Central memory CD8-positive, alpha-beta T cell (primary cell): Measurements from ENCODE around the gene TREH.

ENCODE experiments used
- ATAC-seq: fragments of 150-1000 bp; cut with Tn5 transposase; replicated peaks from 2 replicates; pipeline ENCODE4 v1.10.0; 2022; ENCODE audit warnings: mild to moderate bottlenecking, moderate FRiP score, moderate number of reproducible peaks; ENCODE audit not compliant: poor library complexity, severe bottlenecking; ENCODE audit errors: extremely low read depth
- DNase-seq, 2 donors: peaks; one replicate each; pipeline ENCODE4 v3.0.0; 2021; ENCODE audit warnings: low spot score in 2 of 2
- H3K27ac Mint-ChIP-seq: one replicate; pipeline ENCODE4 v1.8.0; 2022; ENCODE audit warnings: low read depth, mild to moderate bottlenecking, moderate library complexity, mixed read lengths
- H3K27me3 Mint-ChIP-seq: one replicate; pipeline ENCODE4 v1.8.0; 2022; ENCODE audit warnings: mixed read lengths
- H3K36me3 Mint-ChIP-seq: one replicate; pipeline ENCODE4 v1.8.0; 2022; ENCODE audit warnings: mild to moderate bottlenecking, moderate library complexity, mixed read lengths; ENCODE audit not compliant: insufficient read depth
- H3K4me1 Mint-ChIP-seq: one replicate; pipeline ENCODE4 v1.8.0; 2022; ENCODE audit warnings: mixed read lengths
- H3K4me3 Mint-ChIP-seq: one replicate; pipeline ENCODE4 v1.8.0; 2022; ENCODE audit warnings: mild to moderate bottlenecking, moderate library complexity, mixed read lengths
- H3K9me3 Mint-ChIP-seq: one replicate; pipeline ENCODE4 v1.8.0; 2022; ENCODE audit warnings: mixed read lengths

TREH gene

GRCh38 chr11:118674082-118674435 lies 5.4 kb downstream of the TREH start:
- Mint-ChIP-seq H3K27me3 (peaks cover 27% of the 10 kb centered on the region), H3K9me3 (peaks cover 6% of the 10 kb centered on the region), H3K36me3 (no peaks in the 10 kb centered on the region), H3K27ac (no peak overlapping the region), H3K4me3 (no peak overlapping the region), H3K4me1 (no peaks in the 10 kb centered on the region)
- DNase-seq (no peak), ATAC-seq (no peak)

GRCh38 chr11:118673361-118674081 lies 5.9 kb downstream of the TREH start:
- Mint-ChIP-seq H3K9me3 (peaks cover 6% of the 10 kb centered on the region), H3K27ac (no peak overlapping the region), H3K27me3 (peaks cover 33% of the 10 kb centered on the region), H3K36me3 (no peaks in the 10 kb centered on the region), H3K4me3 (no peak overlapping the region), H3K4me1 (no peaks in the 10 kb centered on the region)
- no peak for ATAC-seq
- DNase-seq, result no peak

- Mint-ChIP-seq H3K27ac (no peak overlapping the region), H3K36me3 (no peaks in the 10 kb centered on the region), H3K9me3 (peaks cover 6% of the 10 kb centered on the region), H3K4me3 (no peak overlapping the region), H3K4me1 (no peaks in the 10 kb centered on the region), H3K27me3 (peaks cover 33% of the 10 kb centered on the region)
- ATAC-seq (no peak), DNase-seq (no peak)
Measured at GRCh38 chr11:118672846-118673245, 6.6 kb downstream of the TREH start.

GRCh38 chr11:118671254-118671653 lies 8.2 kb downstream of the TREH start:
- no peak for ATAC-seq
- Mint-ChIP-seq H3K4me3 (no peak overlapping the region), H3K36me3 (no peaks in the 10 kb centered on the region), H3K9me3 (peaks cover 6% of the 10 kb centered on the region), H3K4me1 (no peaks in the 10 kb centered on the region), H3K27ac (no peak overlapping the region), H3K27me3 (peaks cover 33% of the 10 kb centered on the region)
- DNase-seq, result no peak

- no peak for ATAC-seq
- Mint-ChIP-seq H3K36me3 (no peaks in the 10 kb centered on the region), H3K27ac (no peak overlapping the region), H3K4me1 (no peaks in the 10 kb centered on the region), H3K9me3 (peaks cover 6% of the 10 kb centered on the region), H3K27me3 (peaks cover 33% of the 10 kb centered on the region), H3K4me3 (no peak overlapping the region)
- no peak for DNase-seq
Measured at GRCh38 chr11:118670063-118670462, 9.4 kb downstream of the TREH start.

- ATAC-seq, result no peak
- Mint-ChIP-seq H3K27ac (no peak overlapping the region), H3K9me3 (peaks cover 3% of the 10 kb centered on the region), H3K4me3 (no peak overlapping the region), H3K27me3 (peaks cover 26% of the 10 kb centered on the region), H3K36me3 (no peaks in the 10 kb centered on the region), H3K4me1 (no peaks in the 10 kb centered on the region)
- DNase-seq, result no peak
Measured at GRCh38 chr11:118666371-118666770, 13.1 kb downstream of the TREH start.

- H3K27me3 Mint-ChIP-seq, result peaks cover 4% of the 10 kb centered on the region
Measured at GRCh38 chr11:118663902-118664301, 15.5 kb downstream of the TREH start.

GRCh38 chr11:118663381-118663780 lies 16.1 kb downstream of the TREH start:
- DNase-seq, result no peak
- no peaks in the 10 kb centered on the region for H3K36me3 Mint-ChIP-seq
- no peak for ATAC-seq
- no peaks in the 10 kb centered on the region for H3K27me3 Mint-ChIP-seq
- peaks cover 6% of the 10 kb centered on the region for H3K4me1 Mint-ChIP-seq
- H3K27ac Mint-ChIP-seq, result no peak overlapping the region
- no peaks in the 10 kb centered on the region for H3K9me3 Mint-ChIP-seq
- no peak overlapping the region for H3K4me3 Mint-ChIP-seq

More at GRCh38 chr11:118663902-118664301, 15.5 kb downstream of the TREH start:
- H3K27ac Mint-ChIP-seq, result no peak overlapping the region
- no peaks in the 10 kb centered on the region for H3K36me3 Mint-ChIP-seq
- H3K4me3 Mint-ChIP-seq, result no peak overlapping the region
- no peak for ATAC-seq
- no peaks in the 10 kb centered on the region for H3K9me3 Mint-ChIP-seq
- H3K4me1 Mint-ChIP-seq, result peaks cover 6% of the 10 kb centered on the region
- DNase-seq, result no peak

GRCh38 chr11:118662401-118663271 lies 16.8 kb downstream of the TREH start:
- no peaks in the 10 kb centered on the region for H3K9me3 Mint-ChIP-seq
- H3K27me3 Mint-ChIP-seq, result no peaks in the 10 kb centered on the region
- peaks cover 6% of the 10 kb centered on the region for H3K4me1 Mint-ChIP-seq
- ATAC-seq, result no peak
- no peak overlapping the region for H3K4me3 Mint-ChIP-seq
- no peaks in the 10 kb centered on the region for H3K36me3 Mint-ChIP-seq
- no peak for DNase-seq
- no peak overlapping the region for H3K27ac Mint-ChIP-seq

GRCh38 chr11:118661425-118662301 lies 17.8 kb downstream of the TREH start:
- no peak for ATAC-seq
- no peaks in the 10 kb centered on the region for H3K9me3 Mint-ChIP-seq
- H3K27me3 Mint-ChIP-seq, result no peaks in the 10 kb centered on the region
- H3K4me1 Mint-ChIP-seq, result peaks cover 6% of the 10 kb centered on the region
- no peak overlapping the region for H3K27ac Mint-ChIP-seq
- H3K36me3 Mint-ChIP-seq, result no peaks in the 10 kb centered on the region
- DNase-seq, result no peak
- H3K4me3 Mint-ChIP-seq, result no peak overlapping the region

- Mint-ChIP-seq H3K4me1 (peaks cover 6% of the 10 kb centered on the region), H3K27ac (no peak overlapping the region), H3K9me3 (no peaks in the 10 kb centered on the region), H3K36me3 (no peaks in the 10 kb centered on the region), H3K4me3 (no peak overlapping the region), H3K27me3 (no peaks in the 10 kb centered on the region)
- DNase-seq, result no peak
- no peak for ATAC-seq
Measured at GRCh38 chr11:118660681-118661424, 18.6 kb downstream of the TREH start.
